GM19351 (cell line): ENCODE measurements around the gene CALHM6.
"Not testable (repeated sequence)": the region's sequence is repeated elsewhere in the genome, so short reads cannot be mapped to it uniquely, and the experiment has no call there.

ENCODE experiments used
- ATAC-seq: cut with Tn5 transposase; IDR thresholded peaks from one replicate; pipeline ENCODE4 v1.9.1; 2021; ENCODE audit warnings: mild to moderate bottlenecking, moderate library complexity; ENCODE audit not compliant: unreplicated experiment

CALHM6 gene

DNA sequence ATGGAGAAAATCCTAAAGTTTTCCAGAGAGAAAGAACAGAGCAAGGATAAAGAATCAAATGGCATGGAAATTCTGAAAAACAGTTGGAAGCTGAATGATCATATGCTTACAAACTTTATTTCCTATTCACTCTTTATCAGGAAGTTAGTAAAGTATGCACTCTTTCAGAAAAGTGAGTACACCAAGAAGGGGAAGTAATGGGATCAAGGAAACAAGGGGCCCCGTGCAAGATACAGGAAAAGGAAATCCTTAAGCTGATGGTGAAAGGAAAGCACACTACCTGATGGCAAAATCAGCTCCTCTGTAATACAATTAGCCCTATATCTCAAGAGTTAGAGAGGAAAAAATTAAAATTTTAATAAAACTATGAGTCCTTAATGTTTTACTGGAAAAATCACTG, 14.0 kb downstream of the CALHM6 start:
- no peak for ATAC-seq

DNA sequence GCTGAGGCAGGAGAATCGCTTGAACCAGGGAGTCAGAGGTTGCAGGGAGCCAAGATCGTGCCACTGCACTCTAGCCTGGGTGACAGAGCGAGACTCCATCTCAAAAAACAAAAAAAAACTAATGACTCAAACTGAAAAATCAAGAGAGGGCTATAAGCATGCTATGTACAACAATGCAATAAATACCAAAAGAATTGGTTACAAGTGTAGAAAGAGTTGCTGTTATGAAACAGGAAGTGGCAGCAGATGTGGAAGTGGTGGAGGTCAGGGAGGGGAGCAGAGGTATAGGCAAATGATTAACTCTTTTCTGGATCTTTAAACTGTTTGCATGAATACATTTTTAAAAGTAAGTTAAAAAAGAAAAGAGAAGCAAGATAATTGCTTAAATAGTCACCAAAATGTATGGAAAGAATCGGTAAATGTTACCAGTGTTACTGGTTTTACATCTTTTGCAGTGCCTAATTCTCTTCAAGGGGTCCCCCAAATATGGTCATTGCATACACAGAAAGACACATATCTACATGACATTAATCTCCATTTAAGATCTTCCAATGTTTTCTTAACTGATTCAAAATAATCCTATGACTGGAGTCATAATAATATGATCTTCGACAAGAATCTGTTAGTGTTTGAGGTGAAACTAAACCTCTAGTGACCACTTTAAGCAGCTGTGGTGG, 15.0 kb downstream of the CALHM6 start:
- peak; percentile 100 for ATAC-seq

DNA sequence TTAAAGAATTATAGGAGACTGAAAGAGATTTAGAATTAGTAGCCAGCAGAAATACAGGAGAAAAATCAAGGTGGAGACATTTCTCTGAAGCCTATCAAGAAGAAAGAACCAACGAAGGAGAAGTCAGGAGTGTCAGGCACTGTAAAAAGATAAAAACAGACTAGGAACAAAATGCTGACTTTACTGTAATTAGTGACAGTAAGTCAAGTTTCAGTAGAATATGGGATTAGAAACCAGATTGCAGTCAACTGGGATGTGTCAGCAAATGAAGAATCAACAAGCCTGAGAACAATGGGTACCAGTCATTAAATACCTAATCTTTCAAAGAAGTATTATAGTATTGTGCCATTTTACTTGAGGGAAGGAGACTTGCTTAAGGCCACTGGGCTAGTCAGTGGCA, 21.6 kb downstream of the CALHM6 start:
- ATAC-seq = no peak

DNA sequence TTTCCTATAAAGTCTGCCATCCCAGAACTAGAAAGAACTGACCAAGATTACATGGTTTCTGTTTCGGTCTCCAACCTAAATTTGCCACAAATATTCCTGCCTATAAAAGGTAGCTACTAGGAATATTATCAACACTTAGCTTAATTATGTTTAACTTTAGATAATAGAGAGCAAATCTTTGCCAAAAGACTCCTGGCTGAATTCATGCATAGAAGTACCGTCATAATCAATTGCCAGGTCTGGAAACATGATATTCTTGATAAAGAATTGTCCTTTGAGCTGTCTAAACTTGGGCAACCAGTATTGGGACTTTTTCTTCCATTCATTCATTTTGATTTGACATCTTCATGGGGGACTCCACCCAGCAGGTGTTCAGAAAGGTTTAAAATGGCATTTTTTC, 22.4 kb downstream of the CALHM6 start:
- ATAC-seq = no peak

DNA sequence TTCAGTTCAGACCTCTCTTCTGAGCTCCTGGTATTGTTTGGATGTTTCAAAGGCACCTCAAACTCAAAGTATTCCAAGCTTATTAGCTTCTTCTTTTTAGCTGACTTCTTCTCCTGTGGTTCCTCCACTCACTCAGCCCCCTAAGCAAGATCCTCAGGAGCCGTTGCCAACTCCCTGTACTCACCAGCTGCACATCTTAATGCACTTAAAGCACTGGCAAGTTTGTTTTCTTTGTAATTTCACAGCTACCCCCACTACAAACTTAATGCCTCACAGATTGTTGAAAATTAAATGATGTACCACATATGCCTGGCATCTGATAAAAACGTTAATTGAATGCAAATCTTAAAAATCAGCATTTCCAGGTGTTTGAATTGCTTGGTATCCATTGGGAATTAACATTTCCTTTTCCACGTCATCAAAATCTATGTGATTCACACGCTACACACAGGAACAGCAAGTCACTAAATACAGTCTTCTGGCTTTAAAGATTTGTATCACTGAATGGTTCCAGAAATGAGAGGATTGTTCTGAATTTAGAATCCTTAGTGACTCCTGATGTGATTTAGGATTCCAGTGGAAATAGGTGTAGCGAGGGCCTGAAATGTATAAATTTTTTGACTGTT, 24.5 kb downstream of the CALHM6 start:
- ATAC-seq = no peak

DNA sequence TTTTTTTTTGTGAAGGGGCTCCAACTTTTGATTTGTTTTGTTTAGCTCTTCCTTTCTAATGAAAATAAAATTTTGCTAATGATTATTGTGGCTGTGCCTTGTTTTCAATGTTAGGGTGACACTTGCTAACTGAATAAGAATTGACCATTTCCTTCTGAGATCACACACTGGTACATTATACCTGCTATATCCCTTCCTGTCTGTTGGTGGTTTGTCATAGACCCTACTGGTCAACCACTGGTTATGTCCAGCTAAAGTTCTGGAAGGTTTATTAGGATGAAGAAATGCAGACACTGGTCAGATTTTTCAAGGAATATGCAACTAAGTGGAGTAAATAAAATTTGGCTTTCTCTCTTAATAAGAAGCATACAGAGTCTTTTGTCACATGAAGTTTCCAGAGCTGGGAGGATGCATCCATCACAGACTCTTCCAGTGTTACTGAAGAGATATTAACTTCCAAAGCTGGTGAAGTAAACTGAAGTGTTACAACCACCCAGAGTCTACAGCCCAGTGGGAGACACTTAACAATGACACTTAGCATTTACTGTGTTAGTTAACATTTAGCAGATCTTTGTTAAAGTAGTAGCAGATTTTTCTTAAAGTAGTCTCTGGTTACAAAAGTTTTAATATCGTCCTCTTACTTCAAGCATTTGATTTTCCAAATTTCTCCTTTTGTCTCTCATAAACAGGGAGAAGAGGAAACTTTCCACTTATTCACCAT, 30.6 kb downstream of the CALHM6 start:
- ATAC-seq = no peak

DNA sequence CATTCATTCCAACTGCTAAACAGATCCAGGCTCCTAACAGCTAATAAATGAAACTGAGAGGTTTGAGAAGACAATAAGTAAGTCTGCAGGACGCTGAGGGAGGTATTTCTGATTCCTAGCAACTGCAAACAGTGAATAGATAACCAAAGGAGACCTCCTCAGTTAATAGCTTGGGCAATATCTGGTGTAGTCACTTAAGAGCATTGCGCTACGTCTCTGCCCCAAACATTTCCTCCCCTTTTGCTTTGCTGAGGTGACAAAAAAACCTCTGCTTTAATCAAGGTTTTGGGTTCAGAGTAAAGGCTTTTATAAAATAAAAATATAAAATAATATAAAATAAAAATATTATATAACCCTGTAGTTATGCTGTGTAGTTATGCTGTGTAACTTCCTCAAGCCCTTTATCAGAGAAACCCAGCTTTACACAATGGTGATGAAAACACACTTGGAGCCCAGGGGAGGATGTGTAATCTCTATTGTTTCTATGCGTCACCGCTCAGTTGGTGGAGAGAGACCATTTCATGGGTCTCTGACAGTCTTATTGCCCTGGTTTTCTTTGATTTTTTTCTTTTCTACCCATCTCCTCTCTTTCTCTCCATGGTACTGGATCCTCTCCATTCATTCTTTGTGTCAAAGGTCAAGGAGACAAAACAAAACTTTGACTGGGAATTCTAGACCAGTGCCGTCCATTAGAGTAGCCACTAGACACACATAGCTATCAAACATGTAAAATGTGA, 31.3 kb downstream of the CALHM6 start:
- no peak for ATAC-seq

DNA sequence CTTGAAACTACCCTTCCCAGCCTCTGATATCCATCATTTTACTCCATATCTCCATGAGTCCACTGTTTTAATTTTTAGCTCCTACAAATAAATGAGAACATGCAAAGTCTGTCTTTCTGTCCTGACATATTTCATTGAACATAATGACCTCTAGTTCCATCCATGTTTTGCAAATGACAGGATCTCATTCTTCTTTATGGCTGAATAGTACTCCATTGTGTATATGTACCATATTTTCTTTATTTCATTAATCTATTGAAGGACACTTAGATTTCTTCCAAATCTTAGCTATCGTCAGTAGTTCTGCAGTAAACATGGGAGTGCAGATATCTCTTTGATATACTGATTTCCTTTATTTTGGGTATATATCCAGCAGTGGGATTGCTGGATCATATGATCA, 34.0 kb downstream of the CALHM6 start:
- not testable (repeated sequence) for ATAC-seq

DNA sequence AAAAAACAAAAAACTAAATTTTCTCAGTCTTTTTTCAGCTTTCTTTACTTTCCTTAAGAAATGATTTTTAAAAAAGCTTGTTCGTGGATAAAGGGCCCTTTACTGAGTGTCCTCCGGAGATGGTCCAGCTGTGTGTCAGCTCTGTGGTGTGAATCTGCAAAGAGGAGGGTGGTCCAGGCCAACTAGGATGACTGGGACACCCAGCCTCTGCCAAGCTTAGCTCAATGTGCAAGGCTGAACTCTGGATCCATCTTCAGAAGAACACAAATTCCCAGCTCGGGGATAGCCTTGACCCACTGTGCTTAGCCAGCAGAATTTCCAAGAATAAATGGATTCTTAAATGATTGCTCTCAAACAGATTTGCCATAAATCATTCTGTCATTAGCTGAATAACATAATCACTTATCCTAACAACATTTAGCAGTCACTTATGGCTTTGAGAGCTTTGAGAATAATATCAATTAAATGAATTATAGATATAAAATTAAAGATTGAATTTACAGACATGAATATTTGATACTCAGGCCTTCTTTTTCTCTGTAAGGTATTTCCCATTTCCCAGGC, 36.0 kb downstream of the CALHM6 start:
- ATAC-seq = no peak

DNA sequence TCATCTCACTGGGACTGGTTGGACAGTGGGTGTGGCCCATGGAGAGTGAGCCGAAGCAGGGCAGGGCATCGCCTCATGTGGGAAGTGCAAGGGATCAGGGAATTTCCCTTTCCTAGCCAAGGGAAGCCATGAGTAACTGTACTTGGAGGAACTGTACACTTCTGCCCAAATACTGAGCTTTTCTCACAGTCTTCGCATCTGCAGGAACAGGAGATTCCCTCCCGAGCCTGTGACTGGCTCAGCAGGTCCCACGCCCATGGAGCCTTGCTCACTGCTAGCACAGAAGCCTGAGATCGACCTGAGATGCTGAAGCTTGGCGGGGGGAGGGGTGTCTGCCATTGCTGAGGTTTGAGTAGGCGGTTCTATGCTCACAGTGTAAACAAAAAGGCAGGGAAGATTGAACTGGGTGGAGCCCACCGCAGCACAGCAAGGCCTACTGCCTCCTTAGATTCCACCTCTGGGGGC, 39.8 kb downstream of the CALHM6 start:
- no peak for ATAC-seq

DNA sequence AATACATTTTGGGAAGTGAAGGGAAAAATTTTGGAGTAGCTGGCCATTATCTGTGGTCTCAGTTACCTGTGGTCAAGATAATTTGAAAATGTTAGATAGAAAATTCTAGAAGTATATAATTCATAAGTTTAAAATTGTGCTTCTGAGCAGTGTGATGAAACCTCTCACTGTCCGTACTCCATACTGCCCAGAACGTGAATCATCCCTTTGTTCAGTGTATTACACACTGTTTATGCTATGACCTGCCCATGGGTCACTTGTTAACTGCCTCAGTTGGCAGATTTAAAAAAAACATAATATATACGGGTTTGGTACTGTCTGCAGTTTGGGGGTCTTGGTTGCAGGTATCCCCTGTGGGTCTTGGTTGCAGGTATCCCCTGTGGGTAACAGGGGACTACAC, 46.1 kb downstream of the CALHM6 start:
- no peak for ATAC-seq

DNA sequence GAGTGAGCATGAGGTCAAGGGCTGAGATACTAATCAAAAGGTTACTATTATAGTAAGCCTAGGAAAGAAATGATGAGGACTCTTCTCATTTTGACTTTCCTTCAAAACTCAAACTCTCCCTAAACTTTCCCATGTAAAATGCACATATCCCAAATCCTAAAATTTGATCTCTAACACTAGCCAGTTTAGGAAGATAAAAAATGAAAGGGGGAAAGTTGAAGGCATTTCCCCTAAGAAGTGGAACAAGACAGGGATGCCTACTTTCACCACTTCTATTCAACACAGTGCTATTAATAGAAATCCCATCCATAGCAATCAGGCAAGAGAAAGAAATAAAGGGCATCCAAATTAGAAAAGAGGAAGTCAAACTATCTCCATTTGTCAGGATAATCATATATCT, 47.4 kb downstream of the CALHM6 start:
- no peak for ATAC-seq

DNA sequence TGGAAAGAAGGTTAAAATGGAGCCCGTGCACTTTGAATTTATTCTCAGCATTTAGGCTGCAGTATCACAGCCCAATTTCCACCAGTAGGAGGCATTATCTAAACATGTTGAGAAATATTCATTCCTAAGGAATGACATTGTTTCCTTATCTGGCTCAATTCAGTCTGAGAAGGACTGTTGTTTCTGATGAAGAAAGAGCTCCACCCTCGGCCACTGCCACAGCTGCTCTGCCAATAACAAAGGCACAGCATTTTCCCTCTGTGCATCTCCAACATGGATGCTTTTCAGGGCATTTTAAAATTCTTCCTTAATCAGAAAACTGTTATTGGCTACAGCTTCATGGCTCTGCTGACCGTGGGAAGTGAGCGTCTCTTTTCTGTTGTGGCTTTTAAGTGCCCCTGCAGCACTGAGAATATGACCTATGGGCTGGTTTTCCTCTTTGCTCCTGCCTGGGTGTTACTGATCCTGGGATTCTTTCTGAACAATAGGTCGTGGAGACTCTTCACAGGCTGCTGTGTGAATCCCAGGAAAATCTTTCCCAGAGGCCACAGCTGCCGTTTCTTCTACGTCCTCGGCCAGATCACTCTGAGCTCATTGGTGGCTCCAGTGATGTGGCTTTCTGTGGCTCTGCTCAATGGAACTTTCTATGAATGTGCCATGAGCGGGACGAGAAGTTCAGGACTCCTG, 50.4 kb downstream of the CALHM6 start, which contains the start of gene CALHM5:
CALHM5 (plus strand) TSS at position 216 of the 687 bp plus-strand sequence; CDS start at position 274, 58 bp downstream.
- ATAC-seq = peak; percentile 3

DNA sequence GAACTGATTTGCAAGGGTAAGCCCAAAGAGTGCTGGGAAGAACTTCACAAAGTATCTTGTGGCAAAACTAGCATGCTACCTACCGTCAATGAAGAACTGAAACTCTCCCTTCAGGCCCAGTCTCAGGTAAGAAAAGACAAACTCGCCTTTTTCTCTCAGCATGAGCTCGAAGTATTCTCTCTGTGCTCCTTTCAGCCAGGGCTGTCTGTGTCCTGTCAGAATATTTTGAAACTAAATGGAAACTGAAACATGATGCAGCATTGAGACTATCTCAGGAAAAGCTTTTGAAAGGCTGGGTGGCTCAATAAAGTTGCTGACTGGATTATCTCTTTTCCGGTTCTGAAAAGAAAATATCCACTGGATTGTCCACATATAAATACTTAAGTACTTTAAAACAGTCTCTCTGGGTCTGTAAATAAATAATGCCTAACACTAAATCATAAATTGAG, 51.0 kb downstream of the CALHM6 start:
- peak; percentile 98 for ATAC-seq

DNA sequence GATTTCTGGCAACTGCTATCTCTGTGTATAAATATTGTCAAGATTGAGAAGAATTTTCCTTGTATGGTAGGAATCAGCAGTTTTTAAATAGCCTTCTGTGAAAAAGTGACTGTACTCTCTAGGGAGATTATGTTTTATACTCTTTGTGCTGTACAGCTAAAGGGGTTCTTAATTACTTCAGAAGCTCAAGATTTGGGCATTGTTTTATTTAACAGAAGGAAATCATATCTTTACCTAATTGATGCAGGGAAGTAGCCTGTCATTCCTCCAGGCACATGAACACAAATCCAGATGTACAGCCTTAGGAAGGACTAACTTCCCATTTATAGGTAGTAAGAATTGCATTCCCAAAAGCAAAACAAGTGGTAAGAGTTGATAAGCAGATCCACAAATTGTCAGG, 51.6 kb downstream of the CALHM6 start:
- ATAC-seq = no peak
